ENCODE results near the gene ARMC7.
A peak's percentile ranks its signal among the peaks of the same experiment; 100 is the strongest.

ARMC7 gene

GRCh38 chr17:75109407-75110233 lies at the start of gene ARMC7:
TSS of gene ARMC7 (plus strand) at chr17:75109969. CDS start at chr17:75110289, 320 bp downstream.
- peak within 1 kb of the TSS; percentile 75 for H3K4me3 ChIP-seq (ENCODE audit: low read length)
- peak within 1 kb of the TSS; percentile 72 for H3K9ac ChIP-seq (ENCODE audit: low read length)
- H2AFZ ChIP-seq (ENCODE audit: low read length), result peak within 1 kb of the TSS; percentile 98
- no peaks in the 10 kb centered on the region for H3K27me3 ChIP-seq (replicated peaks; ENCODE audit: insufficient read depth, low read length)
- no peaks in the 10 kb centered on the region for H4K20me1 ChIP-seq (ENCODE audit: insufficient read depth, low read length)
- TF ChIP-seq EZH2 (optimal IDR thresholded peaks at IDR 0.05; ENCODE audit: low read depth, low read length), result no peak
- no peak for TF ChIP-seq EZH2phosphoT487 (IDR thresholded peaks at IDR 0.05; ENCODE audit: low read length)
- TF ChIP-seq CTCF (IDR thresholded peaks at IDR 0.05; ENCODE audit: low read length), result no peak
- peak; percentile 92 for DNase-seq
- H3K36me3 ChIP-seq (replicated peaks; ENCODE audit: insufficient read depth, low read length), result no peaks in the 10 kb centered on the region
- no peaks in the 10 kb centered on the region for H3F3A ChIP-seq (ENCODE audit: insufficient read depth, low read length)
- H3K27ac ChIP-seq (ENCODE audit: low read length), result no peak within 1 kb of the TSS
- no peaks in the 10 kb centered on the region for H3K9me3 ChIP-seq (replicated peaks; ENCODE audit: insufficient read depth, low read length)
- H3K79me2 ChIP-seq (ENCODE audit: low read length), result peaks cover 5% of the 10 kb centered on the region
- H3K4me2 ChIP-seq (ENCODE audit: low read depth, low read length), result peak within 1 kb of the TSS; percentile 99
- peaks cover 11% of the 10 kb centered on the region for H3K4me1 ChIP-seq (ENCODE audit: low read length)
- H3K9me2 ChIP-seq (replicated peaks; ENCODE audit: insufficient read depth, low read length), result no peaks in the 10 kb centered on the region

- H3K27ac ChIP-seq (ENCODE audit: low read length), result no peak overlapping the region
- H2AFZ ChIP-seq (ENCODE audit: low read length), result no peak overlapping the region
- H3K4me3 ChIP-seq (ENCODE audit: low read length), result no peak overlapping the region
- TF ChIP-seq CTCF (IDR thresholded peaks at IDR 0.05; ENCODE audit: low read length) (no peak), EZH2phosphoT487 (IDR thresholded peaks at IDR 0.05; ENCODE audit: low read length) (no peak), EZH2 (optimal IDR thresholded peaks at IDR 0.05; ENCODE audit: low read depth, low read length) (no peak)
- no peak overlapping the region for H3K9ac ChIP-seq (ENCODE audit: low read length)
- no peaks in the 10 kb centered on the region for H4K20me1 ChIP-seq (ENCODE audit: insufficient read depth, low read length)
- H3K36me3 ChIP-seq (replicated peaks; ENCODE audit: insufficient read depth, low read length), result no peaks in the 10 kb centered on the region; the same call in 1 of the 2 replicates
- no peaks in the 10 kb centered on the region for H3K9me2 ChIP-seq (replicated peaks; ENCODE audit: insufficient read depth, low read length)
- H3K4me2 ChIP-seq (ENCODE audit: low read depth, low read length), result no peak overlapping the region
- peaks cover 4% of the 10 kb centered on the region; the same call in 1 of the 2 replicates for H3F3A ChIP-seq (ENCODE audit: insufficient read depth, low read length)
- no peaks in the 10 kb centered on the region for H3K9me3 ChIP-seq (replicated peaks; ENCODE audit: insufficient read depth, low read length)
- H3K79me2 ChIP-seq (ENCODE audit: low read length), result no peaks in the 10 kb centered on the region
- H3K27me3 ChIP-seq (replicated peaks; ENCODE audit: insufficient read depth, low read length), result no peaks in the 10 kb centered on the region
- no peak for DNase-seq
- peaks cover 7% of the 10 kb centered on the region for H3K4me1 ChIP-seq (ENCODE audit: low read length)
Measured at GRCh38 chr17:75060434-75061054, 49.2 kb upstream of the ARMC7 start.

GRCh38 chr17:75061055-75061438 lies 48.7 kb upstream of the ARMC7 start:
- H3K36me3 ChIP-seq (replicated peaks; ENCODE audit: insufficient read depth, low read length), result no peaks in the 10 kb centered on the region; the same call in 1 of the 2 replicates
- H4K20me1 ChIP-seq (ENCODE audit: insufficient read depth, low read length), result no peaks in the 10 kb centered on the region
- peaks cover 12% of the 10 kb centered on the region for H3K4me1 ChIP-seq (ENCODE audit: low read length)
- no peak overlapping the region for H3K9ac ChIP-seq (ENCODE audit: low read length)
- no peaks in the 10 kb centered on the region for H3K9me2 ChIP-seq (replicated peaks; ENCODE audit: insufficient read depth, low read length)
- DNase-seq, result no peak
- H3K79me2 ChIP-seq (ENCODE audit: low read length), result no peaks in the 10 kb centered on the region
- H3K4me2 ChIP-seq (ENCODE audit: low read depth, low read length), result no peak overlapping the region
- no peaks in the 10 kb centered on the region for H3K27me3 ChIP-seq (replicated peaks; ENCODE audit: insufficient read depth, low read length)
- H3F3A ChIP-seq (ENCODE audit: insufficient read depth, low read length), result peaks cover 9% of the 10 kb centered on the region; the same call in 1 of the 2 replicates
- no peak overlapping the region for H3K4me3 ChIP-seq (ENCODE audit: low read length)
- H3K9me3 ChIP-seq (replicated peaks; ENCODE audit: insufficient read depth, low read length), result no peaks in the 10 kb centered on the region
- TF ChIP-seq EZH2 (optimal IDR thresholded peaks at IDR 0.05; ENCODE audit: low read depth, low read length) (no peak), CTCF (IDR thresholded peaks at IDR 0.05; ENCODE audit: low read length) (no peak), EZH2phosphoT487 (IDR thresholded peaks at IDR 0.05; ENCODE audit: low read length) (no peak)
- H2AFZ ChIP-seq (ENCODE audit: low read length), result no peak overlapping the region
- H3K27ac ChIP-seq (ENCODE audit: low read length), result no peak overlapping the region
